Omental fat pad (tissue), 4 donors: ENCODE data around the gene GINS2. TPM values are rescaled to one million over a fixed set of nuclear protein-coding genes. Genes with fewer than 3 reads are reported as not detected.

Experiments
- ATAC-seq: fragments of 150-250 bp; one replicate; pipeline ENCODE4 v1.9.1; 2016; ENCODE audit warnings: mild to moderate bottlenecking, moderate library complexity; ENCODE audit not compliant: low FRiP score
- DNase-seq: peaks from one replicate; pipeline ENCODE4 v3.0.0-alpha.2; 2019; ENCODE audit warnings: low spot score
- total RNA-seq, 4 donors: library from RNA; depleted of rRNA; stranded (reverse); fragments of >200 nt; gene quantifications; one replicate each; pipeline ENCODE4 v1.1.0, GENCODE V29; 2016
- TF ChIP-seq, protein P1 (sequence below), 3 donors: fragments of 450-650 bp; IDR thresholded peaks; one replicate each; pipeline ENCODE4 v1.5.1; 2016 to 2017; ENCODE audit warnings: antibody characterized with exemption in 3 of 3, mild to moderate bottlenecking in 3 of 3, moderate library complexity in 2 of 3

Gene GINS2
- total RNA-seq, 4 donors from 2014 or later, result 0.25 to 0.72 TPM; not detected in 2

DNA sequence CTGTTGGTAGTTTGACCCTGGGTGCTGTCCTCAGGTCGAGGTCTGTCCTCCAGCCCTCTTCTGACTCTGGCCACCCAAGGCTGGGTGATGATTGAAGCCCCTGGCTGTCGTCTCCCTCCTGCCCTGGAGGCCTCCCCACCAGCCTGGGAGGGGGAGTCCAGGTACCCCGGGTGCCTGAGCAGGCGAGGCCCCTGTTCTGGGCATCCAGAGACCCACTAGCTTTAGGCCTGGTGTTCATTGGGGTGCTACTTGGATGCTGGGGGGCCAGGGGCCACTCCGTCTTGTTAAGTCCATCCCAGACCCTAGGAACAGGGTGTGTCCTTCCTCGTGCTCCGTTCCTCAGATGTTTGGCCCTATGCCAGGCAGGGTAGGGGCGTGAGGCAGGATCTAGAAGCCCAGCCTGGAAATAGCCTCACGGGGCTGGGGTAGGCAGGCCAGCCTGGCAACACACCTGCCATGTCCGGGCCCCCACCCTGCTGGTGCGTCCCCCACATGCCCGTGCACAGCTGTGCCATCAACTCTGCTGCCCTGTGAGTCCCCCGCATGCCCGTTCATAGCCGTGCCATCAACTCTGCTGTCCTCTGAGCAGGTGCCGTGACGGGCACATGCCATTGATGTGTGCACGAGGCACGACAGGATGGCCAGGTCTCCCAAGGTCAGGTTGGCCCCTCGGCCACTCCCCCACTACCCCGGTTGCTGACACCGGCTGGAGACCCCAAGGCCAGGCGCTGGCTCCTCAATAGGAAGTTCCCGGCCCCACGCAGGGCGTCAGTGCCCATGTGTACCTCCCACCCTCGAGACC lies 36.9 kb downstream of the GINS2 start:
- ATAC-seq (no peak), DNase-seq (no peak)
- TF ChIP-seq, protein P1, sequence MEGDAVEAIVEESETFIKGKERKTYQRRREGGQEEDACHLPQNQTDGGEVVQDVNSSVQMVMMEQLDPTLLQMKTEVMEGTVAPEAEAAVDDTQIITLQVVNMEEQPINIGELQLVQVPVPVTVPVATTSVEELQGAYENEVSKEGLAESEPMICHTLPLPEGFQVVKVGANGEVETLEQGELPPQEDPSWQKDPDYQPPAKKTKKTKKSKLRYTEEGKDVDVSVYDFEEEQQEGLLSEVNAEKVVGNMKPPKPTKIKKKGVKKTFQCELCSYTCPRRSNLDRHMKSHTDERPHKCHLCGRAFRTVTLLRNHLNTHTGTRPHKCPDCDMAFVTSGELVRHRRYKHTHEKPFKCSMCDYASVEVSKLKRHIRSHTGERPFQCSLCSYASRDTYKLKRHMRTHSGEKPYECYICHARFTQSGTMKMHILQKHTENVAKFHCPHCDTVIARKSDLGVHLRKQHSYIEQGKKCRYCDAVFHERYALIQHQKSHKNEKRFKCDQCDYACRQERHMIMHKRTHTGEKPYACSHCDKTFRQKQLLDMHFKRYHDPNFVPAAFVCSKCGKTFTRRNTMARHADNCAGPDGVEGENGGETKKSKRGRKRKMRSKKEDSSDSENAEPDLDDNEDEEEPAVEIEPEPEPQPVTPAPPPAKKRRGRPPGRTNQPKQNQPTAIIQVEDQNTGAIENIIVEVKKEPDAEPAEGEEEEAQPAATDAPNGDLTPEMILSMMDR (IDR thresholded peaks at IDR 0.05), result no peak

DNA sequence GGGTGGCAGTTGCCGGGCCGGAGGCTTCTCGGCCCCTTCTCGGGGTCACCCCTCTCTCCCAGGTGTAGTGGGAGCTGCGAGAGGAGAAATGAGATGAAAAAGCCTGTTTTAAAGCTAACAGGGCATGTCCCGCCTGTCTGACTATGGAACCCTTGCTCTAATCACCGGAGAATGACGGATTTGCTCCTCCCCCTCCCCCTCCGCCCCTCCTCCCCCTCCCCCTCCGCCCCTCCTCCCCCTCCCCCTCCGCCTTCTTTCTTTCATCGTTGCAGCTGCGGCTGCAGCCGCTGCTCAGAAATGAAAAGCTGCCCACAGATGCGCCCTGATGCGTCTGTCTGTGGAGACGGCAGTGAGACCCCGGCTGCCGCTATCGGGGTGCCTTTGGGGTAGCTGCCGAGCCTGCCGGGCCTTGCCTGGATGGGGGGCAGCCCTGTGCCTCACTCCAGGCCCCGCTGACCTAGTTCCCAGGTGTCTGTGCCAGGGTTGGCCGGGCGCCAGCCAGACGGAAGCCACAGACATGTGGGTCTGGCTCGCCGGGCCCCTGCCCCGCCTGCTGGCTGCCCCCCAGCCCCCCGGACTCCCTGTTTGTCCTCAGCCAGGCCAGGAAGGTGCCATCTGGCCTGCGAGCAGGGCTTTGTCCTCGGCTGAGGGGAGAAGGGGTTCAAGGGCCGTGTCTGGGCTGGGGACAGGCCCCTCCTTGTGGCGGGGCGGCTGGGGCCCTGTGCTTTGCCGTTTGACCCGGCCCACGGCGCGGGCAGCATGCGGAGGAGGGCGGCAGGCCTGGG lies 37.7 kb downstream of the GINS2 start:
- ATAC-seq (no peak), DNase-seq (no peak)
- TF ChIP-seq, protein P1 (IDR thresholded peaks at IDR 0.05), result no peak

GRCh38 chr16:85650135-85650843 lies 38.5 kb downstream of the GINS2 start:
- TF ChIP-seq, protein P1 (IDR thresholded peaks at IDR 0.05), result no peak
- no peak for DNase-seq
- no peak for ATAC-seq

- DNase-seq (no peak), ATAC-seq (no peak)
- TF ChIP-seq, protein P1 (IDR thresholded peaks at IDR 0.05), result no peak
These were observed 39.2 kb downstream of the GINS2 start for GRCh38 chr16:85649411-85650134.

- no peak for ATAC-seq
- TF ChIP-seq, protein P1 (IDR thresholded peaks at IDR 0.05), result no peak
These were observed 39.9 kb downstream of the GINS2 start for GRCh38 chr16:85648805-85649204.

DNA sequence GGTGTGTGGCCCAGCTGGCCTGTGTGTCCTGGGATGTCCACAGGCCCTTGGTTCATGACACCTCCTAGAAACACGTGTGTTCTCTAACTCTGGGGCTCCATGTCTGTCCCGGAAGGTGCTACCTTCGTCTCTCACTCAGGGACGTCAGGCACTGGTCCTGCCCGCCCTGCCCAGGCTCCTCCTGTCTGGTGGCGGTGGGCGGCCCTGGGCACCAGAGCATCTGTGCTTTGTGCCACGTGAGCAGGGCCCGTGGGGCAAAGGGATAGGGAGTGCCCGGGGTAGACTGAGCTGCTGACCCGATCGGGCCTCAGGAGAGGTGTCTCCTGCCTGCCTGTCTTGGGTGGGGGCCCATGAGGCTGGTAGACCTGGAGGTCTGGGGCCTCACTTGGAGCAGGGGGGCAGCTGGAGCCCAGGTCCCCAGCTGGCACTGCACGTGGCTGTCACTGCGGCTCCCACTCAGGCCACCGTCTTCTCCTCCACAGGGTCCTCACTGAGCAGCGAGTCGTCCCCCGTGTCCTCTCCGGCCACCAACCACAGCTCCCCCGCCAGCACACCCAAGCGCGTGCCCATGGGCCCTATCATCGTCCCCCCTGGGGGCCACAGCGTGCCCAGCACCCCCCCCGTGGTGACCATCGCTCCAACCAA lies 40.6 kb downstream of the GINS2 start:
- TF ChIP-seq, protein P1 (IDR thresholded peaks at IDR 0.05), result no peak
- ATAC-seq (no peak), DNase-seq (no peak)

More at GRCh38 chr16:85648805-85649204, 39.9 kb downstream of the GINS2 start:
- no peak for DNase-seq
